Fibroblast of lung (primary cell): ENCODE measurements around the gene CA14. TPM values are rescaled to one million over a fixed set of nuclear protein-coding genes. Genes with fewer than 3 reads are reported as not detected.
A peak's percentile ranks its signal among the peaks of the same experiment; 100 is the strongest.

Source experiments
- DNase-seq, 2 donors: peaks; one replicate each; pipeline versions ENCODE4 v3.0.0 to v3.0.0-alpha.2; 2010; ENCODE audit warnings: low read depth in 2 of 2
- H2AFZ ChIP-seq: 2 replicates; pipeline ENCODE4 v1.5.1; 2012; ENCODE audit warnings: low read length, control low read depth, inconsistent platforms
- H3K27ac ChIP-seq: 2 replicates; pipeline ENCODE4 v1.5.1; 2011; ENCODE audit warnings: low read length, control low read depth; ENCODE audit not compliant: insufficient read depth
- H3K27me3 ChIP-seq: 2 replicates; pipeline ENCODE4 v1.5.1; 2011; ENCODE audit warnings: mild to moderate bottlenecking, low read length; ENCODE audit not compliant: control insufficient read depth, insufficient read depth
- H3K36me3 ChIP-seq: 2 replicates; pipeline ENCODE4 v1.5.1; 2011; ENCODE audit warnings: low read length; ENCODE audit not compliant: control insufficient read depth, insufficient read depth
- H3K4me1 ChIP-seq: 2 replicates; pipeline ENCODE4 v1.5.1; 2011; ENCODE audit warnings: low read length; ENCODE audit not compliant: control insufficient read depth, insufficient read depth; ENCODE audit errors: extremely low read depth
- H3K4me2 ChIP-seq: 2 replicates; pipeline ENCODE4 v1.5.1; 2011; ENCODE audit warnings: low read length, control low read depth; ENCODE audit not compliant: insufficient read depth; ENCODE audit errors: extremely low read depth
- H3K4me3 ChIP-seq, 4 experiments: fragments of 200-600 bp in 1 of 4; sonication (generic) in 1 of 4; replicated peaks in 1 of 4; 2 replicates each; pipeline ENCODE4 v1.5.1; 2011 to 2016; ENCODE audit warnings: low read length in 4 of 4, low read depth in 3 of 4, mild to moderate bottlenecking in 3 of 4, control low read depth in 2 of 4, inconsistent platforms in 1 of 4, mixed read lengths in 1 of 4; ENCODE audit not compliant: insufficient read depth in 1 of 4; ENCODE audit errors: control extremely low read depth in 1 of 4
- H3K79me2 ChIP-seq: 2 replicates; pipeline ENCODE4 v1.5.1; 2012; ENCODE audit warnings: mild to moderate bottlenecking, low read length, inconsistent platforms; ENCODE audit not compliant: control insufficient read depth, insufficient read depth
- H3K9ac ChIP-seq: 2 replicates; pipeline ENCODE4 v1.5.1; 2011; ENCODE audit warnings: mild to moderate bottlenecking, low read length, control low read depth; ENCODE audit not compliant: insufficient read depth
- H3K9me3 ChIP-seq: 2 replicates; pipeline ENCODE4 v1.5.1; 2012; ENCODE audit warnings: low read depth, low read length; ENCODE audit not compliant: control insufficient read depth, insufficient read depth
- H4K20me1 ChIP-seq: 2 replicates; pipeline ENCODE4 v1.5.1; 2011; ENCODE audit warnings: low read length; ENCODE audit not compliant: control insufficient read depth, insufficient read depth; ENCODE audit errors: extremely low read depth
- CTCF ChIP-seq, 2 donors: IDR thresholded peaks in 1 of 2; conservative IDR thresholded peaks in 1 of 2; 1 replicate in 1 of 2; 2 replicates in 1 of 2; pipeline ENCODE4 v1.5.1; 2011 to 2012; ENCODE audit warnings: low read length in 2 of 2, control low read depth in 1 of 2, inconsistent platforms in 1 of 2, low read depth in 1 of 2, mild to moderate bottlenecking in 1 of 2
- EZH2 ChIP-seq: IDR thresholded peaks from 2 replicates; pipeline ENCODE4 v1.5.1; 2012; ENCODE audit warnings: low read length, control low read depth, mild to moderate bottlenecking; ENCODE audit errors: missing control alignments
- polyA plus RNA-seq, 2 donors: library from polyadenylated mRNA; depleted of rRNA in 1 of 2; stranded (reverse) in 1 of 2; unstranded in 1 of 2; fragments of >200 nt; gene quantifications; 2 replicates each; pipeline ENCODE4 v1.2.1, GENCODE V29; 2011 to 2012; ENCODE audit warnings: missing spikeins in 1 of 2
- total RNA-seq: library from RNA; depleted of rRNA; stranded (reverse); fragments of >200 nt; gene quantifications from 2 replicates; pipeline ENCODE4 v1.2.1, GENCODE V29; 2014

The CA14 gene
- total and polyA plus RNA-seq, 2 donors (not counting 1 experiment from before 2014, with no cell fraction given): 0.08 TPM; not detected in 1

GRCh38 chr1:150268705-150269403 is 11.3 kb downstream of the CA14 start, which contains the start of gene APH1A:
Gene APH1A, minus strand, starts transcription at chr1:150269016. Its CDS starts 206 bp downstream, at chr1:150268810.
- H3K36me3 ChIP-seq: peaks cover 18% of the 10 kb centered on the region
- peak within 1 kb of the TSS; percentile 95 for H3K9ac ChIP-seq
- TF ChIP-seq EZH2 (no peak), CTCF (conservative IDR thresholded peaks at IDR 0.05 in 1 of 2, IDR thresholded peaks at IDR 0.05 in 1 of 2; ENCODE audit: low read depth in 1 of 2, low read length in 2 of 2) (no peak)
- peak within 1 kb of the TSS; percentile 94 to 100 (median 98) for H3K4me3 ChIP-seq
- H3K4me2 ChIP-seq: peak within 1 kb of the TSS; percentile 98
- H2AFZ ChIP-seq: peak within 1 kb of the TSS; percentile 92
- H3K79me2 ChIP-seq: peaks cover 25% of the 10 kb centered on the region
- peak within 1 kb of the TSS; percentile 91 for H3K27ac ChIP-seq
- H3K9me3 ChIP-seq: no peaks in the 10 kb centered on the region
- H4K20me1 ChIP-seq: no peaks in the 10 kb centered on the region
- peak; percentile 98 for DNase-seq
- H3K4me1 ChIP-seq: peaks cover 4% of the 10 kb centered on the region
- no peaks in the 10 kb centered on the region for H3K27me3 ChIP-seq

- H3K27ac ChIP-seq: peak overlapping the region; percentile 91
- H3K4me3 ChIP-seq: peak overlapping the region; percentile 94 to 100 (median 98)
- DNase-seq: no peak
- H3K4me1 ChIP-seq: peaks cover 4% of the 10 kb centered on the region
- H3K36me3 ChIP-seq: peaks cover 18% of the 10 kb centered on the region
- no peaks in the 10 kb centered on the region for H3K27me3 ChIP-seq
- H4K20me1 ChIP-seq: no peaks in the 10 kb centered on the region
- H3K9ac ChIP-seq: peak overlapping the region; percentile 51
- no peak for TF ChIP-seq CTCF (conservative IDR thresholded peaks at IDR 0.05 in 1 of 2, IDR thresholded peaks at IDR 0.05 in 1 of 2; ENCODE audit: low read depth in 1 of 2, low read length in 2 of 2)
- TF ChIP-seq EZH2: no peak
- H3K9me3 ChIP-seq: no peaks in the 10 kb centered on the region
- peak overlapping the region; percentile 96 for H3K4me2 ChIP-seq
- H2AFZ ChIP-seq: peak overlapping the region; percentile 92
- H3K79me2 ChIP-seq: peaks cover 25% of the 10 kb centered on the region
Measured at GRCh38 chr1:150269451-150269850, 11.9 kb downstream of the CA14 start.

GRCh38 chr1:150271291-150271959 is 13.9 kb downstream of the CA14 start:
- H3K4me2 ChIP-seq: no peak overlapping the region

More at GRCh38 chr1:150271291-150271959, 13.9 kb downstream of the CA14 start:
- Histone ChIP-seq H2AFZ (no peak overlapping the region), H3K9me3 (no peaks in the 10 kb centered on the region), H3K27ac (no peak overlapping the region), H3K4me3 (no peak overlapping the region), H3K27me3 (no peaks in the 10 kb centered on the region), H3K79me2 (peaks cover 23% of the 10 kb centered on the region), H3K36me3 (peaks cover 9% of the 10 kb centered on the region), H4K20me1 (no peaks in the 10 kb centered on the region), H3K9ac (no peak overlapping the region), H3K4me1 (peaks cover 4% of the 10 kb centered on the region)
- TF ChIP-seq CTCF (conservative IDR thresholded peaks at IDR 0.05 in 1 of 2, IDR thresholded peaks at IDR 0.05 in 1 of 2; ENCODE audit: low read depth in 1 of 2, low read length in 2 of 2) (no peak), EZH2 (no peak)
- no peak for DNase-seq
